ENCODE data around the gene TM9SF3. TPM values are rescaled to one million over a fixed set of nuclear protein-coding genes. Genes with fewer than 3 reads are reported as not detected.

TM9SF3 gene
- total RNA-seq, 6 experiments from 2014 or later: 195 to 235 (median 208) TPM

- H3K4me1 Mint-ChIP-seq (ENCODE audit: low read depth): no peaks in the 10 kb centered on the region
- H3K4me3 Mint-ChIP-seq: no peak overlapping the region
- H3K9me3 Mint-ChIP-seq: peaks cover 13% of the 10 kb centered on the region; the same call in 1 of the 2 replicates
- no peak overlapping the region for H3K27ac Mint-ChIP-seq
- TF ChIP-seq CTCF (IDR thresholded peaks at IDR 0.05): no peak
- no peak for DNase-seq
- peaks cover 8% of the 10 kb centered on the region for H3K27me3 Mint-ChIP-seq (ENCODE audit: insufficient read depth)
- H3K36me3 Mint-ChIP-seq (ENCODE audit: low read depth): no peaks in the 10 kb centered on the region
Measured at GRCh38 chr10:96598846-96599245, 12.0 kb upstream of the TM9SF3 start.

DNA sequence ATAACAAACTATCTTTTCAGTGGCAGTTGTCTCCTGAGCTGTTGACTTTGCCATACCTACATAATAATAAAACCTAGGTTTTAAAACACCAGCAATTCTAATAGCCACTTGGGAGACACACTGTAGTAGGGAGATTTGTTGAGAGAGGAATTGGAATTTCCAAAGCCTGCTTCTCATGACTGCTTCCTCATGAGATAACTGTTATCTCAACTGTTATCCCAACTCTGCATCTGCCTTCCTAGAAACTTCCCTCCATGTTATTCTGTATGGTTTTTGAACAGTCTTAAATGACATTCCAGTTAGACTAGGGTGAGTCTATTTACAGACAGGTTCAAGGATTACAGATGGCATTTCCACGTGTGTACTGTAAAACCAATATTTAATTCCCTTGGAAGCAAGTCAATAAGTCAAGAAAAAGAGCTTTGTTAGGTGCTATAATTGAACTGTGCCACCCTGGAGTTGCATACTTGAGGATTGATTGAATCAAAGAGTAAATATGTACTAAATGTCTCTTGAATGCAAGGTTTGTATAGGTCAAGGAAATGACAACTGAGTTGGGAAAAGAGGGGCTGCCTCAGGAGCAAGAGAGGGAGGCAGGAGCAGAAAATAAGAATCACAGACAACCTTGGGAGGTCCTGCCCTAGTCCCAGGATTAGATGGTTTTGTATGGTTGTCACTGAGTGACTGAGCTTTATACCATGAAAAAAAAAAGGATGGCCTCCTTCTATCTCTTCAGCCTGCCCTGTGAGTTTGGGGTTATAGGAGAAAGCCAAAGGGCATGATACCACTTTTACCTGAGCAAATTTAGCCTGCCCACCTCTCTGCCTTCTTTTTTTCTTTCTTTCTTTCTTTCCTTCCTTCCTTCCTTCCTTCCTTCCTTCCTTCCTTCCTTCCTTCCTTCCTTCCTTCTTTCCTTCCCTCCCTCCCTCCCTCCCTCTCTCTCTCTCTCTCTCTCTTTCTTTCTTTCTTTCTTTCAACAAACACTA, 9.9 kb upstream of the TM9SF3 start:
- no peak overlapping the region for H3K4me3 Mint-ChIP-seq
- DNase-seq: no peak
- no peaks in the 10 kb centered on the region for H3K36me3 Mint-ChIP-seq (ENCODE audit: low read depth)
- no peak overlapping the region for H3K27ac Mint-ChIP-seq
- peaks cover 8% of the 10 kb centered on the region for H3K27me3 Mint-ChIP-seq (ENCODE audit: insufficient read depth)
- peaks cover 13% of the 10 kb centered on the region; the same call in 1 of the 2 replicates for H3K9me3 Mint-ChIP-seq
- H3K4me1 Mint-ChIP-seq (ENCODE audit: low read depth): no peaks in the 10 kb centered on the region
- no peak for TF ChIP-seq CTCF (IDR thresholded peaks at IDR 0.05)

DNA sequence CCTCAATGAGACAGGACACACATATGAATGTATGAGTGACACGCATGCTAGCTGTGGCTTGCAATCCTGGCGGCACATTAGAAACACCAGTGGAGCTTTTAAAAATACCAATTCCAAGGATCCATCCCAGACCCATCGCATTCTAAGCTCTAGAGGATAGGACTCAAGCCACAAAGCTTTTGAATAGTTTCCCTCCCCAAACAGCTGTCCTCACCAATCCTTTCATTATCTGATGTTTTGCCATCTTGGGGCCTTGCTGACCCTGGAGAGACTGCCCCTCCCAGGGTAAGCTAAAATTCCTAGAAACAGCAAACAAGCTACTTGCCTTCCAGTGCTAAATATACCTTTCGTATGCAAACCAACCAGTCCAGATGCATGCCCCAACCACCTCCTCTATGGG, 8.9 kb upstream of the TM9SF3 start:
- H3K27me3 Mint-ChIP-seq (ENCODE audit: insufficient read depth): peaks cover 8% of the 10 kb centered on the region
- no peak for TF ChIP-seq CTCF (IDR thresholded peaks at IDR 0.05)
- peaks cover 13% of the 10 kb centered on the region; the same call in 1 of the 2 replicates for H3K9me3 Mint-ChIP-seq
- no peak overlapping the region for H3K27ac Mint-ChIP-seq
- H3K4me3 Mint-ChIP-seq: no peak overlapping the region
- H3K36me3 Mint-ChIP-seq (ENCODE audit: low read depth): no peaks in the 10 kb centered on the region
- H3K4me1 Mint-ChIP-seq (ENCODE audit: low read depth): no peaks in the 10 kb centered on the region
- DNase-seq: no peak

- no peaks in the 10 kb centered on the region for H3K4me1 Mint-ChIP-seq (ENCODE audit: low read depth)
- DNase-seq: no peak
- H3K36me3 Mint-ChIP-seq (ENCODE audit: low read depth): no peaks in the 10 kb centered on the region
- H3K27me3 Mint-ChIP-seq (ENCODE audit: insufficient read depth): peaks cover 4% of the 10 kb centered on the region; the same call in 1 of the 2 replicates
- H3K4me3 Mint-ChIP-seq: no peak overlapping the region
- no peak for TF ChIP-seq CTCF (IDR thresholded peaks at IDR 0.05)
- no peak overlapping the region for H3K27ac Mint-ChIP-seq
- peaks cover 13% of the 10 kb centered on the region; the same call in 1 of the 2 replicates for H3K9me3 Mint-ChIP-seq
Measured at GRCh38 chr10:96591946-96592345, 5.1 kb upstream of the TM9SF3 start.

- Mint-ChIP-seq H3K27me3 (ENCODE audit: insufficient read depth) (peaks cover 3% of the 10 kb centered on the region), H3K27ac (no peak overlapping the region), H3K36me3 (ENCODE audit: low read depth) (peaks cover 9% of the 10 kb centered on the region), H3K9me3 (no peaks in the 10 kb centered on the region; the same call in 1 of the 2 replicates), H3K4me1 (ENCODE audit: low read depth) (peaks cover 15% of the 10 kb centered on the region), H3K4me3 (no peak overlapping the region)
- DNase-seq: peak; percentile 45
- no peak for TF ChIP-seq CTCF (IDR thresholded peaks at IDR 0.05)
Measured at GRCh38 chr10:96588616-96589419, 2.0 kb upstream of the TM9SF3 start.

Data from HFFc6 (cell line).